OCI-LY3 (cell line): ENCODE results near the gene PCMTD2.

ENCODE experiments used
- EZH2phosphoT487 ChIP-seq: fragments of 200-600 bp; shearing (Covaris generic); IDR thresholded peaks from 2 replicates; pipeline ENCODE4 v1.6.1; 2018; ENCODE audit warnings: antibody characterized with exemption, mixed run types, low read depth
- TF ChIP-seq, protein P1 (sequence below): fragments of 200-600, 300-600 bp; sonication (generic); IDR thresholded peaks from 2 replicates; pipeline ENCODE4 v1.5.1; 2014; ENCODE audit warnings: antibody characterized with exemption, low read length, low read depth

DNA sequence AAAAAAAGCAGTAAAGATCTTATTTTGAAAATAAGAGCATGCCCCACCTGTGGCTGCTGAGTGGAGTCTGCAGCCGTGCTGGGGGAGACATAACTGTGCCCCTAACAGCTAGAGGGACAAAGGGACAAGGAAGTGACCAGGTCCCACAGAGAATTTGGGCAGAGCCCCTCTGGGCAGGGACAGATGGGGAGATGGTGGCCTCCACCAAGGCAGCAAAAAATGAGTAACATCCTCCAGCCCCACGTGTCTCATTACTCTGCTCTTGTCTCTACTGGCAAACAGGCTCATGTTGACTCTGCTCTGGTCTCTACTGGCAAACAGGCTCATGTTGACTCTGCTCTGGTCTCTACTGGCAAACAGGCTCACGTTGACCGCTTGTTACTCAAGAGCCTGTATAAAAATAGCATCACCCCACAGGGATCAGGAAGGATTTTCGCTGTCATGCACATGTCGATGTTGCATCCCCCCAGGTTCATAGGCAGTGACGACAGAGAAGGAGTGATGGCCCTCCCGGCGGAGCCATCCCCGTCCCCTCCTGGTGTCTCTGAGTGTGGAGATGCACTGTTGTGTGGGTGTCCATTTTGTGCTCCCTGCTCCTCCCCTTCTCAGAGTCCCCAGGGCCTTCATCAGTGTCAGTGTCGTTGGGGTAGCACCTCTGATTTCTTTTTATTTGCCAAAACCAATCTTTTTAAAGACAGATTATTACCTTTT lies 17.3 kb upstream of the PCMTD2 start:
- TF ChIP-seq, protein P1, sequence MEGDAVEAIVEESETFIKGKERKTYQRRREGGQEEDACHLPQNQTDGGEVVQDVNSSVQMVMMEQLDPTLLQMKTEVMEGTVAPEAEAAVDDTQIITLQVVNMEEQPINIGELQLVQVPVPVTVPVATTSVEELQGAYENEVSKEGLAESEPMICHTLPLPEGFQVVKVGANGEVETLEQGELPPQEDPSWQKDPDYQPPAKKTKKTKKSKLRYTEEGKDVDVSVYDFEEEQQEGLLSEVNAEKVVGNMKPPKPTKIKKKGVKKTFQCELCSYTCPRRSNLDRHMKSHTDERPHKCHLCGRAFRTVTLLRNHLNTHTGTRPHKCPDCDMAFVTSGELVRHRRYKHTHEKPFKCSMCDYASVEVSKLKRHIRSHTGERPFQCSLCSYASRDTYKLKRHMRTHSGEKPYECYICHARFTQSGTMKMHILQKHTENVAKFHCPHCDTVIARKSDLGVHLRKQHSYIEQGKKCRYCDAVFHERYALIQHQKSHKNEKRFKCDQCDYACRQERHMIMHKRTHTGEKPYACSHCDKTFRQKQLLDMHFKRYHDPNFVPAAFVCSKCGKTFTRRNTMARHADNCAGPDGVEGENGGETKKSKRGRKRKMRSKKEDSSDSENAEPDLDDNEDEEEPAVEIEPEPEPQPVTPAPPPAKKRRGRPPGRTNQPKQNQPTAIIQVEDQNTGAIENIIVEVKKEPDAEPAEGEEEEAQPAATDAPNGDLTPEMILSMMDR, result no peak
- no peak for TF ChIP-seq EZH2phosphoT487
